ENCODE results near the gene MAP4K2.

MAP4K2 gene

GRCh38 chr11:64796757-64797541 lies 6.1 kb downstream of the MAP4K2 start:
- TF ChIP-seq TAF1 (IDR thresholded peaks at IDR 0.05; ENCODE audit: low read depth) (no peak), ZBTB7A (IDR thresholded peaks at IDR 0.05; ENCODE audit: low read depth) (no peak), YY1 (IDR thresholded peaks at IDR 0.05; ENCODE audit: low read depth) (no peak), TEAD4 (IDR thresholded peaks at IDR 0.05) (no peak), EGR1 (IDR thresholded peaks at IDR 0.05) (no peak), CEBPB (IDR thresholded peaks at IDR 0.05) (no peak), FOXM1 (IDR thresholded peaks at IDR 0.05; ENCODE audit: borderline replicate concordance, low read depth) (no peak), NFIC (IDR thresholded peaks at IDR 0.05) (no peak), MAX (IDR thresholded peaks at IDR 0.05) (no peak), RAD21 (IDR thresholded peaks at IDR 0.05; ENCODE audit: low read depth) (no peak), TCF12 (IDR thresholded peaks at IDR 0.05; ENCODE audit: low read depth) (no peak), REST (IDR thresholded peaks at IDR 0.05; ENCODE audit: low read depth) (no peak), EP300 (IDR thresholded peaks at IDR 0.05; ENCODE audit: borderline replicate concordance) (no peak), CREB1 (IDR thresholded peaks at IDR 0.05; ENCODE audit: low read depth) (no peak)
- TF ChIP-seq, protein P1, sequence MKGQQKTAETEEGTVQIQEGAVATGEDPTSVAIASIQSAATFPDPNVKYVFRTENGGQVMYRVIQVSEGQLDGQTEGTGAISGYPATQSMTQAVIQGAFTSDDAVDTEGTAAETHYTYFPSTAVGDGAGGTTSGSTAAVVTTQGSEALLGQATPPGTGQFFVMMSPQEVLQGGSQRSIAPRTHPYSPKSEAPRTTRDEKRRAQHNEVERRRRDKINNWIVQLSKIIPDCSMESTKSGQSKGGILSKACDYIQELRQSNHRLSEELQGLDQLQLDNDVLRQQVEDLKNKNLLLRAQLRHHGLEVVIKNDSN (IDR thresholded peaks at IDR 0.05), result no peak

- TF ChIP-seq EGR1 (IDR thresholded peaks at IDR 0.05), result no peak
- no peak for TF ChIP-seq RAD21 (IDR thresholded peaks at IDR 0.05; ENCODE audit: low read depth)
- TF ChIP-seq MAX (IDR thresholded peaks at IDR 0.05), result no peak
These were observed 6.8 kb downstream of the MAP4K2 start for GRCh38 chr11:64796047-64796756.

- no peak for TF ChIP-seq CEBPB (IDR thresholded peaks at IDR 0.05)
- TF ChIP-seq ZBTB7A (IDR thresholded peaks at IDR 0.05; ENCODE audit: low read depth), result no peak
- no peak for TF ChIP-seq YY1 (IDR thresholded peaks at IDR 0.05; ENCODE audit: low read depth)
- TF ChIP-seq CREB1 (IDR thresholded peaks at IDR 0.05; ENCODE audit: low read depth), result no peak
- TF ChIP-seq TEAD4 (IDR thresholded peaks at IDR 0.05), result no peak
- TF ChIP-seq TCF12 (IDR thresholded peaks at IDR 0.05; ENCODE audit: low read depth), result no peak
- no peak for TF ChIP-seq MAX (IDR thresholded peaks at IDR 0.05)
- TF ChIP-seq RAD21 (IDR thresholded peaks at IDR 0.05; ENCODE audit: low read depth), result no peak
- TF ChIP-seq EGR1 (IDR thresholded peaks at IDR 0.05), result no peak
- TF ChIP-seq, protein P1 (IDR thresholded peaks at IDR 0.05), result no peak
- no peak for TF ChIP-seq NFIC (IDR thresholded peaks at IDR 0.05)
- TF ChIP-seq TAF1 (IDR thresholded peaks at IDR 0.05; ENCODE audit: low read depth), result no peak
- no peak for TF ChIP-seq REST (IDR thresholded peaks at IDR 0.05; ENCODE audit: low read depth)
- no peak for TF ChIP-seq EP300 (IDR thresholded peaks at IDR 0.05; ENCODE audit: borderline replicate concordance)
- TF ChIP-seq FOXM1 (IDR thresholded peaks at IDR 0.05; ENCODE audit: borderline replicate concordance, low read depth), result no peak
These were observed 8.5 kb downstream of the MAP4K2 start for GRCh38 chr11:64794526-64794925.

DNA sequence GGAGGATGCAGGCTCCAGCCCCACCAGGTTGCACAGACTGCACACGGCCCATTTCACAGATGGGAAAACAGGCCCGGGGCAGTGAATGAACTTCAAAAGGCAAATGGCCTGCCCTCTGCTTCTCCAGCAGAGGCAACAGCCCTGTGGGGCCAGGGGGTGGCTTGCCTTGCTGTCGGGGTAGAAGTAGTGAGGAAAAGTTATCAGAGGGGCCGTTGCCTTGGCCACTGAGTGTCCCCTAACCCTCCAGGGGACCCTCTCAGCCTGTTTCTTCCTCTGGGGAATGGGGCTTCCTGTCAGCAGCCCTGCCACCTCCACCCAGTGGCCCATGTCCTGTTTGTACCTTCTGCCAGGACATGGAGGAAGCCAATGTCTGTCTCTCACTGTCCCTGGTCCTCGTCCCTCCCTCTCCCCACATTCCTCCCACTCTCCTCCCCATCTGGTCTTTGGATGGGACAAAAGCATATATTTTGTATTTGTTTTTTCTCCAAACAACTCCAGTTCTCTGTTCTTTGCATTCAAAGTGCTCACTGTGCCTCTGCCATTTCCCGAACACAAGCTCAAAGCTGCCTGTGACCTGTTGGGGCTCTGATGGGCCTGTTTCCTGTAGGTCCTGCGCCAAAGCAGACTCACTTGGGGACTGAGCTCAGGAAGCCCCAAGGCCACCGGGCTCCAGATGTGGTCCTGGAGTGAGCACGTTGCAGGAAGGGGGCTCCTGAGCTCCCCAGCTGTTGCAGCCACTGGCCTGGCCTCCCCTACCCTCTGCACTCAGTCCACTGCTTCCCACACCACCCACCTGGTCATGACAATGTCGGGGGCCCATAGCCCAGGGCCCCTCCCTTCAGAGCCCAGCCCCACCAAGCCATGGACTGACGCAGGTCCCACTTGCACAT lies 9.5 kb downstream of the MAP4K2 start:
- TF ChIP-seq NFIC (IDR thresholded peaks at IDR 0.05) (no peak), REST (IDR thresholded peaks at IDR 0.05; ENCODE audit: low read depth) (no peak), TEAD4 (IDR thresholded peaks at IDR 0.05) (no peak), TAF1 (IDR thresholded peaks at IDR 0.05; ENCODE audit: low read depth) (no peak), FOXM1 (IDR thresholded peaks at IDR 0.05; ENCODE audit: borderline replicate concordance, low read depth) (no peak), EGR1 (IDR thresholded peaks at IDR 0.05) (no peak), CREB1 (IDR thresholded peaks at IDR 0.05; ENCODE audit: low read depth) (no peak), ZBTB7A (IDR thresholded peaks at IDR 0.05; ENCODE audit: low read depth) (no peak), TCF12 (IDR thresholded peaks at IDR 0.05; ENCODE audit: low read depth) (no peak)
